ENCODE results near the gene SLC5A2.

- TF ChIP-seq CTCF (IDR thresholded peaks at IDR 0.05): no peak
- no peak for TF ChIP-seq POLR2A (IDR thresholded peaks at IDR 0.05)
These were observed 1.7 kb downstream of the SLC5A2 start for GRCh38 chr16:31484491-31485171.

All from gastroesophageal sphincter (tissue), 3 donors.